Uterus (tissue), 2 donors: ENCODE results near the gene COMMD4.
"Not testable (repeated sequence)": the region's sequence is repeated elsewhere in the genome, so short reads cannot be mapped to it uniquely, and the experiment has no call there.

Experiments used
- CTCF ChIP-seq, 4 experiments: fragments of 200-600 bp in 2 of 4; fragments of 450-650 bp in 2 of 4; sonication (generic) in 2 of 4; IDR thresholded peaks; one replicate each; pipeline ENCODE4 v1.5.1; 2016 to 2019; ENCODE audit warnings: antibody characterized with exemption in 4 of 4, mild to moderate bottlenecking in 2 of 4, moderate library complexity in 1 of 4
- POLR2A ChIP-seq, 2 donors: fragments of 450-650 bp; IDR thresholded peaks; one replicate each; pipeline ENCODE4 v1.6.1; 2016; ENCODE audit warnings: antibody characterized with exemption in 2 of 2, mild to moderate bottlenecking in 1 of 2, moderate library complexity in 1 of 2

GRCh38 chr15:75312548-75312947 is 23.3 kb upstream of the COMMD4 start:
- not testable (repeated sequence) for TF ChIP-seq CTCF, POLR2A (IDR thresholded peaks at IDR 0.05)
